SK-MEL-5 (cell line): Measurements from ENCODE around the gene EFHD2. TPM values are rescaled to one million over a fixed set of nuclear protein-coding genes. Genes with fewer than 3 reads are reported as not detected.

Source experiments
- DNase-seq: peaks from one replicate; pipeline ENCODE4 v3.0.0-alpha.2; 2016; ENCODE audit warnings: low read depth, low spot score
- in situ Hi-C: cut with HindIII; loops from 2 replicates; pipeline ENCODE4 v1.10.0; 2016; ENCODE audit warnings: low sequenced_read_pairs, high pct_unique_total_duplicates, low pct_unique_long_range_greater_than_20kb
- total RNA-seq: library from RNA; depleted of rRNA; stranded (reverse); fragments of >200 nt; shearing (Covaris generic); gene quantifications from 2 replicates; pipeline ENCODE4 v1.2.3, GENCODE V29; 2014

Gene EFHD2
- total RNA-seq, 1 experiment from 2014 or later = 35.3 TPM

DNA sequence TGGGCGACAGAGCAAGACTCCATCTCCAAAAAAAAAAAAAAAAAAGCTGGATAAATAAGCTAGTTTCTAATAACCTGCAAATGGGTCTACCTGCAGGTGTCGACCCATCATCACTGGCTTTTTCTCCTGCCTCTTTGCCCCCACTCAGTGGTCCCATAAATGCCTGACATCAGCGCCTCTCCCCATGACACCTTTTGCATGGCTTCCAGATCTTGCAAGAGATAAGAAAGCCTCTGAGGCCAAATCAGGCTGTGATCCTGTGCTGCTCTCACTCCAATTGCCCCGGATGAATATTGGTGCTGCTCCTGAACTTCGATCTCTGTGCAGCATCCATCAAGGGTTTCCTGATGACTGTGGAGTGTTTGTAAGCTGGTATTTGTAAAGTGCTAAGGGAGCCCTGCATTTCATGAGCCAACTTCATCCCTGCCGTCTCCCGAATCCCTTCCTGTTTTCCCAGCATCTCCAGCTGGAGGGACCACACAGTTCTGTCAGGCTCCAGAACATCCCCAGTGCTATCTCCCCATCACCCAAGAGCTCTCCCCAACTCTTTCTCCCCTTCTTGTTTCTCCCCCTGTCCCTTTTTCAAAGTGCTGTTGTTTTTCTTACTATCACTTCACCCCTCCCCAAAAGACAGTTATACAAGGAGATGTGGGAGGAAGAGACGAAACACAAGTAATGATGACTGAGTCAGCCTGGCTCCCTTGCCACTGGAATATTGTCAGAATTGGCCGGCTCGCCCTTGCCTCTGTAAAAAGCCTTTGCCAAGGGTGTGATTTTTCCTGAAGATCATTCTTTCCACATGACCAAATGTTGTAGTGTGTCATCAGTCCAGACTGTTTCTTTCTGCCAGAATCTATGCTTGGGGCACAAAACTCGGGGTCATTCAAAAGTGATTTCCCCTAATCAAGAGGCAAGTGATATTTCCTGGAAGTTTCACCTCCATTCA is 2.8 kb upstream of the EFHD2 start:
- in situ Hi-C loops = no loop called here
- no peak for DNase-seq

DNA sequence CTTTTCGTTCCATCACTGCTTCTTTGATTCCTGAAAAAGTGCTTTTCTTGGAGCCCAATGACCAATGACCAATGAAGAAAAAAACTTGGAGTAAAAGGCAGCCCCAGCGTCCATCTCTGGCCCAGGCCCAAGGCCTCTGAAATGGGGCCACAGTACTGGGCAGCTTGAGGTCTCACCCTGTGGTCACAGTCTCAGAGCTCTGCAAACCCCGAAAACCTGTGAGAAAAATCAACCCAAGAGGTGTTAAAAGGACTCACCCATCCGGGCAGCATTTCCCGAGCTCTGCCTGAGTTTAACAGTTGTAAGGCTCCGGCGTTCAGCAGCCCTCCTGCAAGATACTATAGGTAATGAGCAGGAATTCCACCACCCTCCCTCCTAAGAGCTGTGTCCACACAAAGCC is 2.1 kb upstream of the EFHD2 start:
- in situ Hi-C loops = no loop called here
- DNase-seq = no peak

DNA sequence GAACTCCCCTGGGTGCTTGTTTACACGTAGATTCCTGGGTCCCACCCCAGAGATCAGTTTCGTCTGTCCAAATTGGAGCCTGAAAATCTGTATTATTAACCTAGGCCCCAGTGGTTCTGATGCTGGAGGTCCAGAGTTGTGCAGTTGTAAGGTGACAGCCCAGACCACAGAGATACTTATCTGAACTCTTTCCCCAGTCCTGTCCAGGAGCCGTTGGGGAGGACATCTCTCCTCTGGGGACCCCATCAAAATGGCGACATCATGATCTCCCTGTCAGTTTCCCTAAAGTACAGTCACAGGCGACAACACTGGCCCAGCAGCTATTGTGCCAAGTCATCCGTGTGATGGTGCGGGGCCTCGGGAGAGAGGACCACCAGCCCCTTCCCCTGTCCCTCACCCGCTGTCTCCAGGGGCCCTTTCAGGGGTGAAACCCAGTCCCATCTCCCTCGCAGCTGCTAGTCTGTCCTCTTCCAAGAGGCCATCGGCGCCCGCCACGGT is 749 bp upstream of the EFHD2 start:
- no peak for DNase-seq
- in situ Hi-C loops = no loop called here

DNA sequence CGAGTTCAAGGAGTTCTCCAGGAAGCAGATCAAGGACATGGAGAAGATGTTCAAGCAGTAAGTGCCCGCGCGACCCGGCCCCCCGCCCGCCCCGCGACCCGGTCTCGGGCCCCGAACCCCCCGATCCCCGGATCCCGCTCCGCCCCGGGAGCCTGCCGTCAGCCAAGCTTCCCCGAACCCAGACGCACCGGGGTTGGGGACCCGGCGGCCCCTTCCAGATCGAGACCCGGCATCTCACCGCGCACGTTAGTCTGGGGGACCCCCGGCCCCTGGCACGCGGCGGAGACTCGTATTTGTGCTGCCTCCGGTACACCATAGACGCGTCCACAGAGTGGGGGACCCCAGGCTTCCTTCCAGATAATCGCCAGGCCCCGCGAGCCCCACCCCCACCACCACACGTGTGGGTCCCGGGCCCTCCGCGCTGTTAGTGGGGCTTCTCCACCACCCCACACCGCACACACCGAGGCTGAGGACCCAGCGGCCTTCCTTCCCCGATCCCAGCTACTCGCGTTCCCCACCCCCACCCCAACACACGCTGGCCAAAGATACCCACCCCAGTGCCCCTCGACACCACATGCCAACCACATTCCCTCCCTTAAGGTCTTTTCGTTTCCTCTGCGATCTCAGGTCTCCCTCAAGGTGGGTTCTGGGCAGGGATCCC is 665 bp downstream of the EFHD2 start:
- DNase-seq = no peak

DNA sequence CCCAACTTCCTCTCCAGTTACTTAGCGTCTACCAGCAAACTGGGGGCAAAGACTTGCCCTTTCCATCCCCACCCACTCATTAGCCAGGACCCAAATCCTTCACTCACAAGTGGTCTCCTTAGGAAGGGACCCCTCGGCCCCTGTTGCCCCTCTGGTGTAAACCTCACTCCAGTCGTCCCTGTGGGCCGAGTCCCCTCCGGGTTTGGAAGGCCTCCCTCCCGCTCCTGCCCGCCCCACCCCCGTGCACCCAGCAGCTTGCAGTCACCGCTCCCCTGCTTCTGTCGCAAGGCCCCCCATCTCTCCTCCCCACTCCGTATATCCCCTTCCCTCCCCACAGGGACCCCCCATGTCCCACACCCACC is 1.2 kb downstream of the EFHD2 start:
- no peak for DNase-seq
- in situ Hi-C loops = no loop called here

More for the DNA sequence above, 665 bp downstream of the EFHD2 start:
- in situ Hi-C loops = no loop called here

DNA sequence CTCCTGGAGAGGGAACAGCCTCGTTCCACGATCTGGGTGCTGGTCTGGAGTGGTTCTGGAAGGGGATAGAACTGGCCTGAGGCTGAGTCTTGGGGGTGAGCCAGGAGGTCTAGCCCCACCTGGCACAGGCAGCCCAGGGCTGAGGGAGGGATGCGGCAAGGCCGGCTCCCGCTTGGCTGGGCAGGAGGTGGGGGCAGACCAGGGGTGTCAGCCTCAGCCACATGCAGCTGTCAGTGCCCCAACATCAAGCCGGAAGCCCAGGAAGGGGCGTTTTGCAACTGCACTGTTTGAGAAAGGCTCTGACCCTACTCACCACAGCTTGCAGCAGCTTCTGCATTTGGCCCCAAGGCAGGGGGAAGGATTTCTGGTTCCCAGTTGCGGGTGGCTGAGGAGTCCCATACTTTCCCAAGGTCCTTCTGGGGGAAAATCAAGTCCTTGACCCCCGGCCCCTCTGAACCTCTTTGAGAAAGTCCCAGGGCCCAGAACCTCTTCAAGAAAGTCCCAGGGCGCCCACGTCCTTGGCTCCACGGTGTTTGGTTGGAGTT is 2.0 kb downstream of the EFHD2 start:
- in situ Hi-C loops = no loop called here
- DNase-seq = no peak

DNA sequence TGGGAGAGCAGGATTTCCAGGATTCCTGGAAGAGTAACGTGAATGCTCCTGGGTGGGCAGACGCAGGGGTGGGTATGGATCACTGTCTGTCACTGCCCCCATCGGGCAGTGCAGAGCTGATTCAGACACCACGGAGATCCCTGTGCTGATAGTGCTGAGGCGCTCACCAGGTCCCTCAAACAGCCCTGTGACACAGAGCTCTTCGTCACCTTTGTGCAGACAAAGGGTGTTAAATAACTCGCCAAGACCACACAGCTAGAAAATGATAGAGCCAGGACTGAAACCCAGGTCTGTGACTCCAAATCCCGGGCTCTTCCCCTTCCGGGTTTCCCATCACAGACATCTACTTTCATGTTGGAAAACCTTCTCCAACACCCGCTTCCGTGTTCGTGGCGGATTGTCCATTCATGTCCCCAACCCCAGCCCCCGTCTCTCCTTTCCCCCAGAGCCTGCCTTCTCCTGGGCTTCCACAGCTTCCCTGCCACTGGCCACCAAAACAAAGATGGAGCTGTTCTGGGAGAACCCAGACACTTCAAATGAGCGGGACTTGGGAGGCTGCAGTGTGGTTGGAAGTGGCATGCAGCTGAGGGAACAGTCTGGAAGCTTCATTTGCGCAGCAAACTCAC is 2.6 kb downstream of the EFHD2 start:
- in situ Hi-C loops = no loop called here
- DNase-seq = no peak

DNA sequence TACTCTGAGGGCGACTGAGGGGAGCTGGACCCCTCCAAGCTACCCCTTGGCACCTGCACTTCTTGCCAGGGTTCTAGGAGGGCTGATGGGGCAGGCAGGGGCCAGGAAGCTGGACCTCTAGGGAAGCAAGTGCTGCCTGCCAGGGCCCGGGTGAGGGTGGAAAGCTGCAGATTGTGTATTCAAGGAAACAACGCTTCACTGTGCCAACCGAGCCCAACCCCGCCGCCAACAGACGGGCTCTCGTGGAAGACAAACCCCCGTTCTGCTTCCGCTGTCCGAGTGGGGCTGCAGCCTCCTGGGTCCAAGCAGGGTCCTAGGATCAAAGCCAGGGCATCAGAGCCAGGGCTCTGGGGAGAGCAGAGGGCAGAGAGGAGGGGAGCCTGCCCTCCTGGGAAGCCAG is 3.2 kb downstream of the EFHD2 start:
- no peak for DNase-seq
- in situ Hi-C loops = no loop called here

DNA sequence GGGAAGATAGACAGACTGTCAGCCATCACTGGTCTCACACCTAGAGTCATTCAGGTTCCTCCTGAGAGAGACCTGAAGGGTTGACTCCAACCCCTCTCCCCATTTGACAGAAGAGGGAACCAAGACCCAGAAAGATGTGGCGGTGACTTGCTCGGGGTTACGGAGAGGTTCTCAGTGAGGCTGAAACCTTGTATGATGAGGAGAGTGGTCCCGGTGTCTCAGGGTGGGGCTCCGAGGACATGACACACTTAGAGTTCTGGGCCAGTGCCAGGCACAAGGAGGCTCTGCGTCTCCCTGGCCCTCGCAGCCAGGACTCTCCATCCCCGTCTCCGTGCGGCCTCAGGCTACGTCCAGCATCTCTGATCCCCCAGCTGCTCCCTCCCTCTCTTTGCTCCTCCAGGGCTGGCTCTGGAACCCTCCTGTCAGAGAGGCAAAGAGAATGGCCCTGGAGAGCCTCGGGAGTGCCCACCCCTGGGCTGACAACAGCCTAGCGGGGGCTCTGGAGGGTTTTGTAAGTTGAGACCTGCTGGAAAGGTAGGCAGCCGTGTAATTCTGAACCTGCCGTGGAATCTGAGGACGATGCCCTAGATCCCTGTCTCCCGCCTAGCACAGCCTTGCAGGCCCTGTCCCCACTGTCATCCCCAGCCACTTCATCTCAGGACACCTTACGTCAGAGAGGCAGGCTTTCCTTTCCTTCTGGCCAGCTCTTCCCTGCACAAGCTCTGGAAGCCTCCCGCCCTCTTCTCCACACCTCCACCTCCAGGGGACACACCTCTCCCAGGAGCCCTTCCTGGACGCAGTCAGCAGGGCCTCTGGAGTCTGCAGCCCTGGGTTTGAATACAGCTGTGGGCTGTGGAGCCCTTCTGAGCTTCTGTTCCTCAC is 4.1 kb downstream of the EFHD2 start:
- in situ Hi-C loops = no loop called here

DNA sequence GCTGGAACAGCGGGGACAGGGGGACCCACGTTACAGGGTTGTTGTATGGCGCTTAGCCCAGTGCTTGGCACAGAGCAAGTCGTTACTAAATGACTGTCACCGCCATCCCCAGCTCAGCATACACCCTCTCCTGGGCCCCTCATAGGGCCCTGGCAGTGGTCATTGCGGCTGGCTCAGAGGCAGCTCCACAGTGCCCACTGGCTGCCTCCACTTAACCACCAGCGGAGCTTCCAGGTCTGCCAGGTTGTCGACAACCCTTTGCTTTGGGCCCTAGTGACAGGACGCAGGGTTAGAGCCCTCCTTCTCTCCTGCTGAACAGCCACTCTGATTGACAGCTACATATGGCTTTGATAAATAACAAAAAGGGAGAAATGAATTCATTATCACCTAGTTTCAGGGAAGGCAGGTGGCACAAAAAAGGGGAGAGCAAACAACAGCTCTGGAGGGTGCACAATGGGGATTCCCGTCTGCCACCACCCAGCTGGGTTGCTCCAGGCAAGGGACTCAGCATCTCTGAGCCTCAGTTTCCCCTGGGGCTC is 4.8 kb downstream of the EFHD2 start:
- in situ Hi-C loops = no loop called here
- DNase-seq = no peak

More for the DNA sequence above, 4.1 kb downstream of the EFHD2 start:
- DNase-seq = no peak

DNA sequence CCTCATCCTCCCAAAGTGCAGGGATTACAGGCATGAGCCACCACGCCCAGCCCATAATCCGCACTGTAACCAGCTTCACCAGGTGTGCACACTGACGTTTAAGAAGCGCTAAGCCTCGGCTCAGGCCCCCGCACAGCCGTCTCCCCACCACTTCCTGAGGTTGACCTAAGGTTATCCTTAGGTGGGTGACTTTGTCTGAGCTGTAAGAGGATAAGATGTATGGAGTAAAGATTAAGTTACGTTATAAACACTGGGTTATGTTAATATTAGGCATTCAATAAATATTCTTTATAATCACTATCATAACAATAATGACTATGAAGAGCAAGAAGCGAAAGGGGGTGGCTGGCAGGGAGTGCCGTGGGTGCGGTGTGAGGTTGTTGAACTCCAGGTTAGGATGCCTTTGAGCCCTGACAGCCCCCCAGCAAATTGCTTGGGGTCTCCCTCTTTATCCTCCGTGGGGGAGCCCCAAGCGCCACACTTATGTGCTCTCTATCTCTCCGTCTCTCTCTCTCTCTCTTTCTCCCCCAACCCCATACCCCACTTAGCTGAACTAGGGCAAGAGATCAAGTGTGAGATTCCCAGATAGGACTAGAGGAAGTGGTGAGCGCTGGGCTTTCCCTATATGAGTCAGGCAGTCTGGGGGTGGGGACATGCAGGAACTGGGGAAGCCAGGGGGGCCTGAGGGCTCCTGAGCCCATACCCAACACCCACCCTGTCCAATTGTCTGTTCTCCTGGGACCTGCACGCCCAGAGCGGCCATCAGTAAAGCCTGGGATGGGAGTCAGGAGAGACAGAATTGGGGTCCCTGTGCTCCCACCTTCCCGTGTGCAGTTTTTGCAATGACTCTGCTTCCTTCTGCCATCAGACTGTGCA is 7.6 kb downstream of the EFHD2 start:
- in situ Hi-C loops = no loop called here
- DNase-seq = no peak

DNA sequence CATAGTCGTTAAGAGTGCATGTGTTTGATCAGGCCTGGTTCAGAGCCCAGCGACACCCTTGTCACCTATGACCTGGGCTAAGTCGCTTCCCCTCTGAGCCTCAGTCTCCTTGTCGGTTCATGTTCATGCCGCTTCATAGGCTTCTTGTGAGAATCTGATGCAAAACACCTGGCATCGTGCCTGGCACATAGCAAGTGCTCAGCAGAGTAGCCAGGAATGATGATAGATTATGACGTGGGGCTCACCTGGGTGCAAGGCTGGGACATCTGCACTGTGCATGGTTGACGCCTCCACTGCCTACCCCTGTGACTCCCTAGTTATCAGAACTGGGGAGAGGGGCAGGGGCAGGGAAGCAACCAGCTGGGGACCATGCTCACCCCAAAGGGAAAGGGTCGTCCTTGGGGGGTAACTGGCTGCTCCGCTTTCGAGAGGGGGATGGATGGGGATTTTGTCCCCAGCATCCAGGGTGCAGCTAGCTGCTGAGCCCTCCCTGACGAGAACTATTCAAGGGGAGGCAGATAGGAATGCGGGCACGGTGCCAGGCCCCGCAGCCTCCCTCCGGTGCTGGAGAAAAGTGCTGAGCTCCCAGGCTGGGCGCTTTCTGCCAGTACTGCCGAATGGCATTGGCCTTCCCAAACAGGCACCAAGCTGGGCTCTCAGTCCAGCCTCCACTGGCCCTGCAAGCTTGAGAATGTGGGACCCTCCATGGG is 9.3 kb downstream of the EFHD2 start:
- in situ Hi-C loops = no loop called here
- no peak for DNase-seq

DNA sequence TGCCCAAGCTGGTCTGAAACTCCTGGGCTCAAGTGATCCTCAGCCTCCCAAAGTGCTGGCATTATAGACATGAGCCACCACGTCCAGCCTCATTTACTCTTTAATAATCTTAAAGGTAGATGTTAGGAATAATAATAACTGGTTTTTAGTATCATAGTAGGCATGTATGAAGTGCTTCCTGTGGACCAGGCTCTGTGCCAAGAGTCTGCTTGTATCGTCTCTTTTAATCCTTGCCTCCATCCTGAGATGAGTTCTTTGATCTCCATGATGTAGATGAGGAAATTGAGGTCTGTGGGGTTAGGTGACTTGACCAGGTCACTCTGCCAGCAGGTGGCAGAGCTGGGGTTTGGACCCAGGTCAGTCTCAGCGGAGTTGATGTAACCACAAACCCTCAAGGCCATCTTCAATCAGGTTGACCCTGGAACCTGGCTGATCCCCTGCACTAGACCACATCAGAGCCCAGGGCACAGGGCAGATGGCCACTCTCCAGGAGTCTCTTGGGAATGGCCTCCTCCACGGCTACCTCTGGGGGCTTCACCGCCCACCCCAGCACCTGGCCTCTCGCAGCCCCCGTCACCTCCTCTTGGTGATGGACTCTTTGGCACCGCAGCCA is 11.3 kb downstream of the EFHD2 start:
- DNase-seq = no peak
- in situ Hi-C loops = no loop called here

DNA sequence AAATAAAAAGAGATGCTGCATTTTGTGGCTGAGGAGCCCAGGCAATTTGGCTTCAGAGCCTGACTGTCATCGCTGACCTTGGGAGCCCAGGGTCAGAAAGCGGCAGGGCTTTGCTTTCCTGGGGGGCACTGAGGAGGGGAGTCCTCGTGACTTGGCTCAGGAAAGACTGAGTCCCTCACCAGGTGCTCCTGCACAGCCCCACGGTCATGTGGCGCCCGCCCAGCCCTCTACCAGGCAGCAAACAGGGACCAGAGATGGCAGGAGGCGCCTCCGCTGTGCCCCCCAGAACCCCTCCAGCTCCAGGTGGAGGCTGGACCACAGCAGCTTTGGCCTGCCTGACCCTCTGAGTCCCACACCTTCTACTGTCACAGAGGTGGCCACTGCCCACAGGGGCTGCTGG is 13.2 kb downstream of the EFHD2 start:
- no peak for DNase-seq
- in situ Hi-C loops = no loop called here

DNA sequence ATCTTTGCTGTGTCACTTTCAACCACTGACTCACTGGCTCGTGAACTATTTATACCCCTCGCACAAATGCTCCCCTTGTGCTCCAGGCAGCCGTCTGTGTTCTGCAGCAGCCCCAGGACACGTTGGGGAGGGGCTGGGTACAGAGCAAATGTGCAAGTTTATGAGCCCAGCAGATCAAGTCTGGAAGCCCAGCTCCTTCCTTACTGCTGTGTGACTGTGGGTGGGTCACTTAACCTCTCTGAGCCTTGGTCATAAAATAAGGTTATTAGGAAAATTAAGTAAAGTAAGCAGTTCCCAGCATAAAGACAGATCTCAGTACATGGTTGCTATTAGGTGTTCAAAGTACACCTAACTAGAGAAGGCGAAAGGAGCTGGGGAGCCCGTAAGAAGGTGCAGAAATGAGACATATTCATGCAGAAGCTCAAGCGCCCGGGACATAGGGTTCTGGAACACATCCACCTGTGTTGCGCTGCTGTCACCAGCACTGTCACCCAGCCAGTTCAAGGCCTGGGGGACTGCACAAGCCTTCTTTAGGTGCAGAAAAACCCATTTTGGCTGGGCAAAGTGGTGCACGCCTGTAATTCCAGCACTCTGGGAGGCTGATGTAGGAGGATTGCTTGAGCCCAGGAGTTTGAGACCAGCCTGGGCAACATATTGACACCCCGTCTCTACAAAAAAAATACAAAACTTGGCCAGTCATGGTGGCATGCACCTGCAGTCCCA is 13.8 kb downstream of the EFHD2 start:
- peak; percentile 80 for DNase-seq
- in situ Hi-C loops = no loop called here
